Kasumi-1 (cell line): ENCODE results near the gene ACSF3.

Experiments
- DNase-seq, 2 experiments: peaks; one replicate each; lab custom pipeline; 2025; lab: John Stamatoyannopoulos, UW

Gene ACSF3

DNA sequence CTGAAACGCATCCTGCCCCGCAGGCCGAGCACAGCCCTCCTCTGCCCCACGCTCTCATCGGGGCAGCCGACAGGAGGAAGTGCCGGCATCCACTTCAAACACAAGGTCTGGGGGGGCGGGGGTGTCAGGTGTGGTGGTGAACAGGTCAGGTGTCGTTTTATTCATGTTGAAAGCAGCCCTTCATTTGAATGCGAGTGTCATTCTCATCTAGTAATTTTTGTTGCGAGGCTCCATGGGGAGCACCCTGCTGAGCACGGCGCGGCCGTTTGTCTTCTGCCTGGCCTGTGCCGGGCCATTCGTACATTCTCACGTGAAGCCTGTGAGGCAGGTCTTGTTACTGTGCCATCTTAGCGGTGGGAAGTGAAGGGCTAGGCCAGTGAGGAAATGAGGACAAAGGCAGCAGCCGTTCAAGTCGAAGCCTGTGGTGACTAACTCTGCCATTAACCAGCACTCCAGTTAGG is 1.9 kb downstream of the ACSF3 start:
- no peak for DNase-seq

DNA sequence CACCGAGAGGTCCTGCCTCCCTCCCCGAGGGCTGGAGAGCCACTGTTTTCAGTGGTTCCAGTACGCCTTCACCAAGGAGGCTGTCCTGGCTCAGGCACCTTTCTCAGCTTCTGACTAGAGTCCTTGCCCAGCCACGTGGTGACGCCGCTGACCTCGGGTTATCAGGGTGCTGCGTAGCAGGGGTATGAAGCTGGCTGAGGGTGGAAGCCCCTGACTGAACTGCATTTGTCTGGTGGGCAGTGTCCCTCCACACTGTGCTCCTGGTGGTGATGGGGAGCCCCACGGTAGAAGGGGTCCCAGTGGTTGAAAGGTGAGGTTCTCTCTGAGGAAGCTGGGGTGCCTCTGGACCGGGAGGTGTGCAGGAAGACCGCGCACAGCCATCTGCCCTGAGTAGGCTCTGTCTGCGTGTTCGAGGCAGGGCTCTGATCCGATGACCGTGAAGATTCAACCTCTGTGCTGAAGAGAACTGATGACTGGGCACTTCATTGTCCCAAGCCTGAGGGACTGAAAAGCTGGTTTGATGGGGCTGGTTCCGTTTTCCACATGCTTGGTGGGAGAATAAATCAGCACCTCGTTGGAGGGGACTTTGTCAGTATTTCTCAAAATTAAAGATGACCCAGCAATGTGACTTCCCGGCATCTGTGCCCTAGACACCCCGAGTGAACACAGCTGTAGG is 2.5 kb downstream of the ACSF3 start:
- no peak for DNase-seq

DNA sequence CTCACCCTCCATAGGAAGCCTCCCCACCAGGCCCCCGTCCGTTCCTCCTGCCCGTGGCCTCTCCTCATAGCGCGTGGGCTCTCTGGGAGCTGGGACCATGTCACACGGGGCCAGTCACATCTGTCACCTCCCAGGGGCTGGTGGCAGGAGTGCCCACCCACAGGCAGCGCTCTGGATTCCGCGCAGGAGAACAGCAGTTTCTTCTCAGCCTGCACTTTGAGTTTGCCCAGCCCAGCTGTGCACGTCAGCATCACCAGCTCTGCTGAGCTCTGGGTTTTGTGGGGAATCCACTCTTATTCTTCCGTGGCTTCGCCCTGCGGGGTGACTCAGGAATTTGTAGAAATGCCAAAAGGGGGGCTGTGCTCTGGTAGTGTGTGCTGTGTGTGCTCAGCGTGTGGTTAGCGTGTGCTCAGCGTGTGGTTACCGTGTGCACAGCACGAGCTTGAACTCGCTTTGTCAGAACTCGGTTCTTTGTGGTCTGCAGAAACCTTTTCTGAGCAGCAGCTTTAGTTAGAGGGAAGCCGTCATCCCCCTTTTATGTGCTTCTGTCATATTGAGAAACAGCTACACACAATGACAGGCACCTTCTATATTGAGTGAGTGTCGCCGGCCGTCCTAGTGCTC is 3.2 kb downstream of the ACSF3 start:
- no peak for DNase-seq

DNA sequence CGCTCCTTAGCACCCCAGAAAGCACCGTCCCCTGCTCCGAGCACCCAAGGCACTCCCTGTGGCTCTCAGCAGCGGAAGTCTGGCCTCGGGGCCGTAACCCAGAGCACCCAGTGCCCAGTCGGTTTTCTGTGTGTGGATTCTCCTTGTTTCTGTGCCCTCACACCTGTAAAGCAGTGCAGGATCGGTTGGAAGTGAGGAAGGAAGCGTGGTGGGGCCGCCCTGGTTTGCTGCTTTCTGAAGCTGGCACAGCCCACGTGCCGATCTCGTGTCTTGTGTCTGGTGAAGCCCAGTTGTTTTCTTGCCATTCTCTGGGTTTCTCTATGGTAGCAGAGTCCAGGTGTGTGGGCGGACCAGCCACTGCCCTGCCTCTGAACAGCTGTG is 3.7 kb downstream of the ACSF3 start:
- DNase-seq: no peak

DNA sequence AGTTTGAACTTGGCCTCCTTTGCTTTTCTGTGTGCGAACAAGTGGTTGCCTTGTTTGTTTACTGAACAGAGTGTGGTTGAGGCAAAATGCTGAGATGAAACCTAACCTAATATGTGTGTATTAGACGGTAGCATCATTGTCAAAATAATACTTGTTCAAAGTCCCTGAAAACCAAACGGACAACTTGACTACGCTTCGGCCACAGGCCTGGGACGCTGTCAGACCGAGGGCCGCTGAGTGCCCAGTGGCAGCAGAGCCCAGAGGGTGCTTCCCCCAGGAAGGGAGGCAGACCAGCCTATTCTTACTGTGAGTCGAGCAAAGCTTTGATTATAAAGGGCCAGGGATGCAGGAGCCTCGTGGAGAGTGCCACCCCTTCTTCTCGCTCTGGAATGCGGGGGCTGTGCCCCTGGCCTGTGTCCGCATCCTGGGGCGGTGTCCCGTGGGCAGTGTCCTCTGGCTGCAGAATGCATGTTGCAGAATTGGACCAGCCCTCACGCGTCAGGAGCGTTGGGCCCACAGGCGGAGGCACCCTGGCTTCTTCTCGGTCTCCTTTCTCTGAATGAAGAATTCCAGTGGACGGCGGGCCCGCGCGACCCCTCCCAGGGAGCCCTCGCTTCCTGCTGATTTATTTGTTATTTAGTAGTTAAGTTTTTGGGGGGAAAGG is 5.2 kb downstream of the ACSF3 start:
- no peak for DNase-seq

DNA sequence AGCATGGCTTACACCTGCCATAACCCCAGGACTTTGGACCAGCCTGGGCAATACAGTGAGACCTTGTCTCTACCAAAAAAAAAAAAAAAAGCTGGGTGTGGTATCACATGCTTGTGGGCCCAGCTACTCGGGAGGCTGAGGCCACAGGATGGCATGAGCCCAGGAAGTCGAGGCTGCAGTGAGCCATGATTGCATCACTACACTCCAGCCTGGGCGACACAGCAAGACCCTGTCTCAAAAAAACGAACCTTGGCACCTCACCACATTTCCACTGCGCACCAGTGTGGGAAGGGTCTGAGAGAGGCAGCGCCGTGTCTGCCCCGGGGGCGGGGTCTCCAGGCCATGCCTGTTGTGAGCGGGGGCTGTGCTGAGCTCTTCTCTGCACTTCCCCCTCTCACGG is 6.3 kb downstream of the ACSF3 start:
- no peak for DNase-seq

DNA sequence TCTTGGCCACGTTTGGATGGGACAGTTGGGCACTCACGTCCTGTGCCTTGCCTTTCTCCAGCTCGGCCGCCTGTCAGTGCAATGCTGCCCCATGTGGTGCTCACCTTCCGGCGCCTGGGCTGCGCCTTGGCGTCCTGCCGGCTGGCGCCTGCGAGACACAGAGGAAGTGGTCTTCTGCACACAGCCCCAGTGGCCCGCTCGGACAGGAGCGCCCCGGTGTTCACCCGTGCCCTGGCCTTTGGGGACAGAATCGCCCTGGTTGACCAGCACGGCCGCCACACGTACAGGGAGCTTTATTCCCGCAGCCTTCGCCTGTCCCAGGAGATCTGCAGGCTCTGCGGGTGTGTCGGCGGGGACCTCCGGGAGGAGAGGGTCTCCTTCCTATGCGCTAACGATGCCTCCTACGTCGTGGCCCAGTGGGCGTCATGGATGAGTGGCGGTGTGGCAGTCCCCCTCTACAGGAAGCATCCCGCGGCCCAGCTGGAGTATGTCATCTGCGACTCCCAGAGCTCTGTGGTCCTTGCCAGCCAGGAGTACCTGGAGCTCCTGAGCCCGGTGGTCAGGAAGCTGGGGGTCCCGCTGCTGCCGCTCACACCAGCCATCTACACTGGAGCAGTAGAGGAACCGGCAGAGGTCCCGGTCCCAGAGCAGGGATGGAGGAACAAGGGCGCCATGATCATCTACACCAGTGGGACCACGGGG is 7.1 kb downstream of the ACSF3 start:
- DNase-seq: no peak

DNA sequence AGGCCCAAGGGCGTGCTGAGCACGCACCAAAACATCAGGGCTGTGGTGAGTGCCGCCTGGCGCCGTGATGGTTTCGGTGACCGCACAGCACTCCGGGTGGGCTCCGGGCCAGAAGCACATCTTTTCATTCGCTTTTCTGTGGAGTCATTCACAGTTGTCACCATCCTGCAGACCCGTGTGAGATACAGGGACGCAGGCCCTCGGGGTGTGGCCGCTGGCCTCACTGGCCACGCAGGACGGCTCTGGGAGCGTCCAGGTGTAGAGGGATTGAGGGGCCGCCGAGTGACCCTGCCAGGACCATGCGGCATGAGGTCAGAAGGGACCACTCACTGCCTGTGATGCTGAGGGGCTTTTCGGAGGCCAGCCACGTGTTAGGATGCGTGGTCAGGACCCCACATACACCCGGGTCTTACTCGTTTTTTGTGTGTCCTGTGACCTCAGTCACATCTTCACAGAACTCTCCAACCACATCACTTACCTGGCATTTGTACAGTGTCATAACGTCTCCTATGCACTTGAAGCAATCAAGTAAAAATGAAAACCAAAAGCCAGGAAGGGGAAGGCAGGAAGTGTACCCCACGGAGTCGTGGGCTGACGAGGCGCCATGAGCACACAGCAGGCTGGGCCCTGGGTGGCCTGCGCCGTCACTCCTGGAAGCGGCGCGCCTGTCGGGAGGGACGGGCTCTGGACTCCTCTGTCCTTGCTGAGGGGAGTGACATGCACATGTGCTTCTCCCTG is 7.8 kb downstream of the ACSF3 start:
- DNase-seq: no peak

DNA sequence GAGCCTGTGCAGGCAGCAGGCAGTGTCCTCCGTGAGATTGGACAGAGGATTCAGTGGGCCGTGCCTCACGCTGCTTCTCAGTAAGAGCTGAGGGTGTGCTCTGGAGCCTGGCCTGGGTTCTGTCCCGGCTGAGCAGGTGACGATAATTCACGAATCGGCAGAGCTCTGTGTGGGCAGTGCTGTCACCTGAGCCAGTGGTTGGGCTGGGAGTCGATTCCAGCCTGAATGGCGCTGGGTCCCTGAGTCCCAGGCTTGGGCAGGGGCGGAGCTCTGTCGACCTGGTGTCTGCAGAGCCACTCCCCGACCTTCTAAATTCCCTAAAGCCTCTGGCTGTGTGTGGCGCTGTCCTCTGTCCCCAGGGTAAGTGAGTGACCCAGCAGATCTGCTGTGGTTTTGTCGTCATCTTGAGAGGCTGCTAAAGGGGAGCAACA is 8.4 kb downstream of the ACSF3 start:
- no peak for DNase-seq

DNA sequence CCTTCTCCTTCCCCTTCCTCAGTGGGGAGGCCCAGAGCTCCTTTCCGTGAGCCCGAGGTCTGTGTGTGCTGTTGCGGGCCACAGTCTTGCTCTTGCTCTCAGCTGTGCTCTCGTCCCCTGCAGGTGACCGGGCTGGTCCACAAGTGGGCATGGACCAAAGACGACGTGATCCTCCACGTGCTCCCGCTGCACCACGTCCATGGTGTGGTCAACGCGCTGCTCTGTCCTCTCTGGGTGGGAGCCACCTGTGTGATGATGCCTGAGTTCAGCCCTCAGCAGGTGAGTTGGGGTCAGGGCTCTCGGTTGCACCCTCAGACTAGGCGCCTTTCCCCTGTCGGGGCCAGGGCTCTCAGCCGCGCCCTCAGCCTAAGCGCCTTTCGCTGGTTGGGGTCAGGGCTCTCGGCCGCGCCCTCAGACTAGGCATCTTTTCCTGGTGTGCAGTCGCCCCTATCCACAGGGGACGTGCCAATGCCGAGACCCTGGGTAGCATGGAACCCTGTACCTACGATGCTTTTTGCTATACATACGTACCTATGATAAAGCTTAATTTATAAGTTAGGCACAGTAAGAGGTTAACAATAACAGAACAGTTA is 8.9 kb downstream of the ACSF3 start:
- DNase-seq: no peak

DNA sequence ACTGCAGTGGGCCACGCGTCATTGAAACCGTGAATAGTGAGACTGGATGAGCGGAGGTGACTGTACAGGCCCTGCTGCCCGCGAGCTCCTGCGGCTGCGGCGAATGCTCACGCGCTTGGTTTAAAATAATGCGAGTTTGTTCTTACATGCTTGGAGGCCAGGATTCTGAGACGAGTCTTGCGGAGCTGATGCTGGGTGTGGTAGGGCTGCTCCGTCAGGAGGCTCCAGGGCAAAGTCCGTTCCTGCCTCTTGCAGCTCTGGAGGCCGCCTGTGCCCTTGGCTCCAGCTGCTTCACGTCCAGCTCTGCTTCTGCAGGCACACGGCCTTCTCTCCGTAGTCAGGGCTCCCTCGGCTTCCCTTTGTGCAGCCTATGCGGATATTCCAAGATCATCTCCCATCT is 9.5 kb downstream of the ACSF3 start:
- DNase-seq: no peak

DNA sequence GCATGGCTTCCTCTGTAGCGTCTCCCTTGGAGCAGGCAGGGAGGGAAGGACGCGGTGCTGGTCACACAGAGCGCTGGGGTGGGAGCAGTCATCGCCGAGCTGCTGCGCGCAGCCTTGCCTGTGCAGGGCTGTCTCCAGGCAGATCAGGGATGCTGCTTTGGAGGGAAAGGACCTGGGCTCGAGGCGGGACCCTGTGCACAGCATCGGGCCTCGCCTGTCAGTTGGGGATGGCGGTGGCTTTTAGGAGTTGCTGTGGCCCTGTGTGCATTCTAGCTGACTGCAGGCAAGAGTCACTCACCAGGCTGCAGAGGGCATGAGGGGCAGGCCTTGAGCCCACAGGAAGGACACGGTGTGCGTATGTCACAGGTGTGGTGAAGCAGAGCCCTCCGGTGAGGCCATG is 10.1 kb downstream of the ACSF3 start:
- no peak for DNase-seq

DNA sequence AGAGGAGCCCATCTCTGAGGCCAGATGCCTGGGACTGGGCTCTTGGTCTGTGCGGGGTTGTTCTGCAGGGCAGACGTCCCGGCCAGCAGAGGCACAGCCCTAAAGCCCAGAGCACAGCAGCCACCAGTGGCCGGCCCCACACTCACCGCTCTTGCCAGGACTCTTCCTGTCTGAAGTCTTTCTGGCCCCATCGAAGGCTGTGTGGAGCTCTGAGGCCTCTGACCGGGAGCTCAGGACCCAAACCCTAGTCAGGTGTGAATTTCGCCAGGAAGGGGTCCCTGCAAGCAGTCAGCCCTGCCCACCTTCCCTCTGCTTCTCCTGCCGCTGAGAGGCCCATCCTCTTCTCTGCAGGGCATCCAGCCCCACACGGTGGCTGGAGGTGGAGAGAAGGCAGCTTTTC is 10.7 kb downstream of the ACSF3 start:
- no peak for DNase-seq

DNA sequence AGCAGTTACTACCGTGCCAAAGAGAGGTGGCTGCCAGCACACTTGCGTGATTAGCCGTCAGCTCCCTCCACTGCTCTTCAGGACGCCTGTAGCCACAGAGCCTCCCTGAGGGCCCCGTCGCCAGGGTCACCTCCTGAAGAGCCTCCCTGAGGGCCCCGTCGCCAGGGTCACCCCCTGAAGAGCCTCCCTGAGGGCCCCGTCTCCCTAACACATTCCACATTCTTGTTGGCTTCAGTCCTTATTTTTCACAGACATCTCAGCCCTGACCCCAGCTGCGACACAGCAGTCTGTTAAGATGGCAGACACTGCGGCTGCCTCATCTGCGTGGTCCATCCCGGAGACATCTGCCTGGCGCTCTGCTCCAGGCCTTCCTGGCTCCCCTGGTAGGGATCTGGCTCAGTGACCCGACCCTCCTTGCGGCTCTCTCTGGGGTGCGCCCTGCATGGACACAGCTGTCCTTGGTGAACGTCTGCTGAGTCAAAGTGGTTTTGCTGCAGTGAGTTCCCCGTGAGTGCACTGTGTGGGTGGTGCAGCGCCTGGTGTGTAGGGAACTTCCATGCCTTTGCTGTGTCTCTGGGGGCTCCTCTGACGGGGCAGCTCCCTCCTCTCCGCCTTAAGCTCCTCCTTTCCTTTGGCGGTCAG is 11.4 kb downstream of the ACSF3 start:
- DNase-seq: no peak

DNA sequence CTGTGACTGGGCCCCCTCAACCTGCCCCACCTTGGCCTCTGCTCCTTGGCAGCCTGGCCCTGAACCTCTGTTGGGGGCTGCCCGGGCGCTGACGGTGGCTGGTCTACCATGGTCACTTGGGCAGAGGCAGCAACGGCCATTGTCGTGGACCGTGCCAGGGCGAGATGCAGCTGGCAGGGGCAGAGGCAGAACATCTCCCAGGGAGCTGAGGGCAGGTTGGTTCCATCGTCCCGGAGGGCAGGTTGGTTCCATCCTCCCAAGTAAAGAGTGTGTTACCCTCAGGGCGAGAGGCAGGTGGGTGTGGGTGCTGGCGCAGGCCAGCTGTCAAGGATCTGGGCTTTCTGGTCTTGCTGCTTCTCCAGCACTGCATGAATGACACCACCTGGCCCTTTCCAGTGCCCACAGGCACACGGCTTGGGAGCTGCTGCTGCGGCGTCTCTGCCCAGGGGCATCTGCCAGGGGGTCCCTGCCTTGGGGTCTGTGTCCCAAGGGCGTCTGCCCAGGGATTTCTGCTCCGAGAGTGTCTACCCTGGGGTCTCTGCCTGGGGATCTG is 12.0 kb downstream of the ACSF3 start:
- no peak for DNase-seq

DNA sequence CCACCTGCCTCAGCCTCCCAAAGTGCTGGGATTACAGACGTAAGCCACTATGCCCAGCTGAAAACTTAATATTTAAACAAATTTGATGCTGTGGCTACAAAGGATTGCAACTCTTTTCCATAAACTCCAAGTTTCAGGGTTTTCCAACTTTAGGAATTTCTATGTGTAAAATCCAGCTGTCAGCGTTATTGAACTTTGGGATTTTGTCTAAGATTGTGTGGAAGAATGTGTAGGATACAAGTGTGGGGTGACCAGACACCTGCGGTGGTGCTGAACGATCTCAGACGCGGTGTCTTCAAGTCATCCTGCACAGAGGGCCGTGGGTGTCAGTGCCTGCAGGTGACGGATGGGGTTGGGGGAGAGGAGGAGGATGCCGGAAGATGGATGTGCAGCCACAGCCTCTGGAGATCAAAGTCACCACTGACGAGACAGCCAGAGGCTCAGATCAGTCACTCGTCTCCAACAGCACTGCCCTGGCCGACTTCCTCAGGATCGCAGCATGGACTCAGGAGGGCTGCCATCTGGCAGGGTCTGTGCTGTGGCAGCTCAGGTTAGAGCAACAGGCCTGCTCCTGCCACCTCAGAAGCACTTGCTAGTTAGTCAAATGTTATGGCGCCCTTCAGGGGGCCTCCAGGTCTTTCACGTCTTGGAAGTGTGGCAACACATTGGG is 13.0 kb downstream of the ACSF3 start:
- DNase-seq: no peak

DNA sequence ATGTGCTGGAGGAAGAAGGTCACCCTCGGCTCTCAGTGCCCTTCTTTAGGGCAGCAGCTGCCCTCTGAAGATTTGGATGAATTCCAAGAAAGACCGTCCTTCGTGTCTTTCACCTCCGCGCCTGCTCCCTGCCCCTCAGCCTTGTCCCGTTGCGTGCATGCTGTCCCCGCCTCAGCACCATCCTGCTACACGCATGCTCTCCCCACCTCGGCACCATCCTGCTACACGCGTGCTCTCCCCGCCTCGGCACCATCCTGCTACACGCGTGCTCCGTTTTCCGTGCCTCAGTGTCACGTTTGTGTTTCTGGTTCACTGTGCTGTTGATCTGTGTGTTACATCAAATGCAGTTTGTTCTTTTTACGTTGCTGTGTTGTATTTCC is 13.5 kb downstream of the ACSF3 start:
- DNase-seq: no peak

DNA sequence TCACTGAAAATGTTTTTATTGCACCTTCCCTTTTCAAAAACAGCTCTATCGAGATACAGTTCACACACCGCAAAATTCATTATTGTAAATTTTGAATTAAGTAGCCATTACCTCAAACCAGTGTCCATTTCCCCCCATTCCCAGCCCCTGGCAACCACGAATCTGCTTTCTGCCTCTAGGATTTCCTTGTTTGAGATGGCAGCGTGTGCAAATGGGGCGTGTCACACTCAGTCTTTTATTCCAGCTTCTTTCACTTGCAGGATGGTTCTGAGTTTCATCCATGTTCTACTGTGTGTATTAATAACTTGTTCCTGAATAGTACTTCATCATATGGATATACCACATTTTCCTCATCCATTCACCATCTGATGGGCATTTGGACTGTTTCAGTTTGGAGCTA is 14.8 kb downstream of the ACSF3 start:
- no peak for DNase-seq

DNA sequence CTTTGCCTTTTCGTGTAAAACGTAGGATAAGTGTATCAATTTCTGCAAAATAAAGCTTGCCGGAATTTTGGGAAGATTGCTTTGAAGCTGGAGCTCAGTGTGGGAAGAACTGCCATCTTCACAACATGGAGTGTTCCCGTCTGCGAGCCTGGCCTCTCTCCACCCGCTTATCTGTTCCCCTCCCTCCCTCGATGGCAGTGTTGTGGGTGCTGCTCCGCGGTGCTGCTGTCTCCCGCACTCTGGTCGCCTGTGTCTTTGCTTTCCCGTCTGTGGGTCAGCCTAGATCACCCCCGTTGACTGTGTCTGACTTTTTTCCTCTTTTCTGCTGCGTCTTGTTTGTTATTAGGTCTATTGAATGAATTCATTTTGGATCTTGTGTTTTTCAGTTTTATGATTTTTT is 17.0 kb downstream of the ACSF3 start:
- DNase-seq: no peak

DNA sequence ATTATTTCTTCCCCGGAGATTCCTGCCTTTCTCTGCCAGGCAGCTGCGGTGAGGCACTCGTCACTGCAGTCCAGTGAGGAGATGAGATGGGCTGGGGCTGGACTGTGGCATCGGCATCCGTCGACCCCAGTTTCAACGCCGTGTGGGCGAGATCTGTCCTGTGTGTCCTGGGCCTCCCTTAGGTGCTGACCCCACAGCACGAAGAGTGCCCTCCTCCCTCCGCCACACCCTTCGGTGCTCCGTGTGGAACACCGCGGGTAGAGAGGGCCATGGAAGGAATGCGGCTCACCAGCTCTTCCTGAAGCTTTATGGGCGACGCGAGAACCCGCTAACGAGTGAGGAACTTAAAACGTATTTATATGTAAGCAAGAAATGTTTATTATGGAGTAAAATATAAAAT is 17.6 kb downstream of the ACSF3 start:
- DNase-seq: no peak
